Astrocyte of the cerebellum (primary cell): ENCODE measurements around the gene COPS7B.

Source experiments
- DNase-seq: peaks from one replicate; pipeline ENCODE4 v3.0.0-alpha.2; 2011; ENCODE audit warnings: low read depth
- H3K4me3 ChIP-seq: 2 replicates; pipeline ENCODE4 v1.5.1; 2011; ENCODE audit warnings: mild to moderate bottlenecking, low read depth, low read length, moderate library complexity
- CTCF ChIP-seq: IDR thresholded peaks from 2 replicates; pipeline ENCODE4 v1.5.1; 2012; ENCODE audit warnings: low read length, low read depth, moderate library complexity, mild to moderate bottlenecking; ENCODE audit errors: missing control alignments
- in situ Hi-C: cut with HindIII; loops from 2 replicates; pipeline ENCODE4 v1.10.0; 2017; ENCODE audit warnings: low sequenced_read_pairs

Gene COPS7B

GRCh38 chr2:231751042-231751815, 35.0 kb upstream of the COPS7B start:
- TF ChIP-seq CTCF, result no peak
- no peak overlapping the region for H3K4me3 ChIP-seq
- no peak for DNase-seq
- in situ Hi-C loops, result no loop called here

- no peak for DNase-seq
Observed at GRCh38 chr2:231752061-231752460, 34.2 kb upstream of the COPS7B start.

GRCh38 chr2:231761735-231762134, 24.5 kb upstream of the COPS7B start:
- H3K4me3 ChIP-seq, result no peak overlapping the region
- DNase-seq, result no peak
- TF ChIP-seq CTCF, result no peak
- in situ Hi-C loops, result no loop called here

More at GRCh38 chr2:231752061-231752460, 34.2 kb upstream of the COPS7B start:
- in situ Hi-C loops, result no loop called here
- H3K4me3 ChIP-seq, result no peak overlapping the region
- no peak for TF ChIP-seq CTCF

GRCh38 chr2:231764124-231764523, 22.1 kb upstream of the COPS7B start:
- in situ Hi-C loops, result no loop called here
- H3K4me3 ChIP-seq, result no peak overlapping the region
- no peak for DNase-seq
- TF ChIP-seq CTCF, result no peak

GRCh38 chr2:231764760-231765159, 21.5 kb upstream of the COPS7B start:
- TF ChIP-seq CTCF, result no peak
- H3K4me3 ChIP-seq, result no peak overlapping the region
- no peak for DNase-seq
- in situ Hi-C loops, result no loop called here

- no peak for DNase-seq
- in situ Hi-C loops, result no loop called here
- no peak for TF ChIP-seq CTCF
- no peak overlapping the region for H3K4me3 ChIP-seq
Observed at GRCh38 chr2:231765496-231765929, 20.7 kb upstream of the COPS7B start.
